Right renal cortex interstitium (tissue), 3 donors: ENCODE measurements around the gene CNTLN. TPM values are rescaled to one million over a fixed set of nuclear protein-coding genes. Genes with fewer than 3 reads are reported as not detected.
"Not testable (repeated sequence)": the region's sequence is repeated elsewhere in the genome, so short reads cannot be mapped to it uniquely, and the experiment has no call there.

ENCODE experiments used
- DNase-seq, 3 donors: peaks; one replicate each; pipeline ENCODE4 v3.0.0-alpha.2; 2013; ENCODE audit warnings: low read depth in 3 of 3, low spot score in 2 of 3
- polyA plus RNA-seq, 3 donors: library from polyadenylated mRNA; unstranded; fragments of 120-200 nt; gene quantifications; one replicate each; pipeline ENCODE4 v1.2.1, GENCODE V29; 2013; ENCODE audit not compliant: insufficient read length in 3 of 3

The CNTLN gene
- polyA plus RNA-seq, 3 donors: 13.4 to 14.9 (median 14.0) TPM

DNA sequence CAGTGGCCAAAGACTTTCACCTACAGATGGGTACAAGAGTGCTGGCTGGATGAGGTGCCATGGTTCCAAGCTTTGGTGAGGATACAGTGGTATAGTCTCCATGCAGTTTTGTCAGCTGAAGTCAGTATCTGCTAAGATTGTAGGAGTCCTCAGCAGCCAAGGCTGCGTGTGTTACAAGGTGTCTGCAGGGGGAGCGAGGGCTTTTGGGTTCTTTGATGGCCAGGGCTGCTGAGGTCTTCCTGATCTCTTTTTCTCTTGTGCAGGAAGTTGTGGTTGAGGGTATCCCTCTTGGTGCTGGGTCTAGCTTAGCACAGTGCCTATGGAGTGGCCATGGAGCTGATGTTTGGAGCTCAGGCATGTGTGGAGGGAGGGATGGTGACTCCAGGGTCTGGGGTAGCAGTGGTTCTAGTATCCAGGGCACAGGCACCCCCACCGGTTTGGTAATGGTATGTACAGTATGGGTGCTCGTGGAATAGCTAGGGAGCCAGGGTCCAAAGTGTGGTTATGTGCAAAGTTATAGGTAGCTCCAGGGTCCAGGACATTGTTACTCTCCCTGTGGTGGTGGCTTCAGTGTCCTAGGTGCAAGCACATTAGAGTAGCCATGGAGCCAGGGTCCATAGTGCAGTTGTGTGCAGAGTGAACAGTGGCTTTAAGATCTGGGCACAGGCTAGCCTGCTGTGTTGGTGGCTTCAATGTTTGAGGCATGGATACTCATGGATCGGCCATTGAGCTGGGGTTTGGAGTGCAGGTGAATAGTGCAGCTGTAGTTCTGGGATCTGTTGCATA, 36.7 kb downstream of the CNTLN start:
- DNase-seq: no peak

DNA sequence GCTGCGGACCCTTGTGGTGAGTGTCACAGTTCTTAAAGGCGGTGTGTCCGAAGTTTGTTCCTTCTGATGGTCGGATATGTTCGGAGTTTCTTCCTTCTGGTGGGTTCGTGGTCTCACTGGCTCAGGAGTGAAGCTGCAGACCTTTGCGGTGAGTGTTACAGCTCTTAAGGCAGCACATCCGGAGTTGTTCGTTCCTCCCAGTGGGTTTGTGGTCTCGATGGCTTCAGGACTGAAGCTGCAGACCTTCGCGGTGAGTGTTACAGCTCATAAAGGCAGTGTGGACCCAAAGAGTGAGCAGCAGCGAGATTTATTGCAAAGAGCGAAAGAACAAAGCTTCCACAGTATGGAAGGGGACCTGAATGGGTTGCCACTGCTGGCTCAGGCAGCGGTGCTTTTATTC, 42.7 kb downstream of the CNTLN start:
- DNase-seq: not testable (repeated sequence)

DNA sequence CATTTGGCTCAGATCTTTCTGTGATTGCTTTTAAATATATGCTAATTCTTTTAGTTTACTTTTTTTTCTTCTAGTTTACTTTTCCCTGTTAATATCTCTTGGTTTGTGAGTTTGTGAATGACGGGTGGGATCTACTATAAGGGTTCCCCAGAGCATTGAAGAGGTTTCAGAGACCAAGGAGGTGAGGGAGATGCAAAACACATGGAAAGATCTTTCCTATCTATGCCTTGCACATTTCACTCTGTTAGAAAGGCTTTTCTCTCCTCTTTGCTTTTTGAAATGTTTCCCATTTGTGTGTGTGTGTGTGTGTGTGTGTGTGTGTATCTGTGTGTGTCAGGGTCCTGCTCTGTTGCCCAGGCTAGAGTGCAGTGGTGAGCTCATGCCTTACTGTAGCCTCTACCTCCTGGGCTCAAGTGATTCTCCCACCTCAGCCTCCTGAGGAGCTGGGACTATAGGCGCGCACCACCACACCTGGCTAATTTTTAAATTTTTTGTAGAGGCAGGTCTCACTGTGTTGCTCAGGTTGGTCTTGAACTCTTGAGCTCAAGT, 50.7 kb downstream of the CNTLN start:
- no peak for DNase-seq

DNA sequence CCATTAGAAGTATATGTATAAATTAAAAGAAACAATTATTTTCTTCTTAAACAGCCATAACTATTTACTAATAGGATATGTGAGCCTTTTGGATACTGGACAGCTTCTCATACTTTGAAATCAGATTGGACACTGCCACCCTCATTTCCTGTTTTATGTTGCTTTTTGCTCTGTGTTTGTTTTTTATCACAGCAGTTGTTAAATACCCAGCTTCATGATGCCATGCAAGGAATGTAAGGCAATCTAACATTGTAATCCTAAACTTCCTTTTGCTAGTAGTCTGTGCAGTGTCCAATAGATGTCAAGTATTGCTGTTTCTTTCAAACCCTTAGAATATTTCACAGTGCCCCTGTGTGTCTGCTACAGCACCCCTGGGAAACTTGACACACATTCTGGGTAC, 56.2 kb downstream of the CNTLN start:
- DNase-seq: no peak

DNA sequence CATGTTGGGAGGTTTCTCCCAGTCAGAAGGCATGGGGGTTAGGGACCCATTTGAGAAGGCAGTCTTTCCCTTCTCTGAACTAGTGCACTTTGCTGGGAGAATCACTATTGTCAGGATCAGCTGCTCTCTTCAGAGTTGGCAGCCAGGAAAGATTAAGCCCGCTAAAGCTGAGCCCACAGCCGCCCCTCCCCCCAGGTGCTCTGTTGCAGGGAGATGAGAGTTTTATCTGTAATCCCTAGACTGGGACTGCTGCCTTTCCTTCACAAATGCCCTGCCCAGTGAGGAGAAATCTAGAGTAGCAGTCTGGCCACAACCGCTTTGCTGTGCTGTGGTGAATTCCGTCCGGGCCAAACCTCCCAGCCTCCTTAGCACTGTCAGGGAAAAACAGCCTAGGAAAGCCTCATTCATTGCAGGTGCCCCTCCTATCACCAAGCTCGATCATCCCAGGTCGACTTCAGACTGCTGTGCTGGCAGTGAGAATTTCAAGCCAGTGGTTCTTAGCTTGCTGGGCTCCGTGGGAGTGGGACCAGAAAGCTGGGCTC, 69.8 kb downstream of the CNTLN start:
- DNase-seq: no peak

DNA sequence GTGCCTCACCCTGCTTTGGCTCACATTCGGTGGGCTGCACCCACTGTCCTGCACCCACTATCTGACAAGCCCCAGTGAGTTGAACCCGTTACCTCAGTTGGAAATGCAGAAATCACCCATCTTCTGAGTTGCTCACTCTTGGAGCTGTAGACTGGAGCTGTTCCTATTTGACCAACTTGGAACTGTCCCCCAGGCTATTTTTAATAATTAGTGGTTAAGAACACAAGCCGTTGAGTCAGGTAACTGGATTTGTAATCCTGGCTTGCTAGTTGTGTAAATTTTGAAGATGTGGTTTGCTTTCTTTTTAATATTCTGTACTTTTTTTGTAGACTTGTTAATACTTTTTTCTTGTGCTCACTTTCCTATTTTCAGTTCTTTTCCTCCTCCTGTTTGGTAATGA, 81.2 kb downstream of the CNTLN start:
- no peak for DNase-seq

DNA sequence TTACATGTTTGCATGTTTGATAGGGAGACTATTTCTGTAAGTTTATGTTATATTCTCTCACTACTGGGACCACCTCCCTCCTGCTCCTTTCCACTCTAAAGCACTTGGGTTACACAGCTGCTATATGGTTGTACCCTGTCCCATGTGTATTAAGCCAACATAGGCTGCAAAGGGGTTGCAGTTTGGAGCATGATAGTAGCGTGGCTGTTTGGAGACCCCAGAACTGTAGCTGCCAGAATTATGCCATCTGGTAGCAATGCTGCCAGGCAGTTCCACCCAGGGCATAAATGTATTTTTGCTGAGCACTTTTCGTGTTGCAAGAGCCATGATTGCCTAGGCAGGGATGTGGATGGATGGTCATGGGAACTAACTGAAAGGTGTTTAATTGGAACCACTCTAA, 81.8 kb downstream of the CNTLN start:
- no peak for DNase-seq

DNA sequence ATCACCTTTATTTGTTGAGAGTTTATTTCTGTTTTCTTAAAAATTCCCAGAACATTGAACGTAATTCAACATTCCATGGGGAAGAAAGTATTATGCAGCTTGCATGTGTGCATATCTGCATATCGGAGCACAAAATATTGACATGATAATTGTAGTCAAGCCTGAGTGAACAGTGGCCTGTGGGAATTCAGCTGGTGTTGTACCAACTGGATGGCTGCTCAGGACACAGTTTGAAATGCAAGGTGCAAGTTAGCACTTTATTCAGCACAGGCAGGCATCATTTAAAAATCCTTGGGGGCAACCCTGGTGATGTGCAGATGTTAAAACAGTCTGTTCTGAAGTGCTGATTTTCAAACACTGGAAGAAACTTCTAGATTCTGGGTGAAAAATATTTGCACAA, 82.4 kb downstream of the CNTLN start:
- no peak for DNase-seq

DNA sequence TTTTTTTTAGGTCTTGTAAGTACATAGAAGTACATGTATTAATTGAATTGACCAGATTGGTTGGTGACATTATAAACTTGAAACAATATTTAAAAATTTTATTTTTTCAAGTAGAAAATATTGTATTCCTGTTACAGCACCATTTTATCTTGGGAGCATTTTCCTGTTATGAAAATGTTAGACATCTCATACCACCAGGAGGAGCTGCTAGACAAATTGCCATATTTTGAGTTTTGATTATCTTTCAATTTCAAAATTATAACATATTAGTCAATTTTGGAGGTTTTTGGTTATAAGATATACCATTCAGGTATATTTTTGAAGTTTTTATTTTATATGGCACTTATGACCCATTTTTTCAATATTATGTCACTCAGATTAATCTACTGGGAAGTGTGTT, 84.4 kb downstream of the CNTLN start:
- no peak for DNase-seq

DNA sequence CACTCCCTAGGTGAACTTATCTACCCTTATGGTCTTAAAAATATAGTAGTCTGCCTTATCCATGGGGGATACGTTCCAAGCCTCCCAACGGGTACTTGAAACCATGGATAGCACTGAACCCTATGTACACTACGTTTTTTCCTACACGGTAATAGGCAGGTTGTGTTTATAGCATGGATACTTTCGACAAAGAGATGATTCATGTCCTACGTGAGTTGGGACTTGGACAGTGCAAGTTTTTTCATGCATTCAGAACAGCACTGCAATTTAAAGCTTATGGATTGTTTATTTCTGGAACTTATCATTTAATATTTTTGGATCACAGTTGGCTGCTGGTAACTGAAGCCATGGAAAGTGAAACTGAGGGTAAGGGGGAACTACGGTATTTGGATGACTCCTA, 88.1 kb downstream of the CNTLN start:
- no peak for DNase-seq

DNA sequence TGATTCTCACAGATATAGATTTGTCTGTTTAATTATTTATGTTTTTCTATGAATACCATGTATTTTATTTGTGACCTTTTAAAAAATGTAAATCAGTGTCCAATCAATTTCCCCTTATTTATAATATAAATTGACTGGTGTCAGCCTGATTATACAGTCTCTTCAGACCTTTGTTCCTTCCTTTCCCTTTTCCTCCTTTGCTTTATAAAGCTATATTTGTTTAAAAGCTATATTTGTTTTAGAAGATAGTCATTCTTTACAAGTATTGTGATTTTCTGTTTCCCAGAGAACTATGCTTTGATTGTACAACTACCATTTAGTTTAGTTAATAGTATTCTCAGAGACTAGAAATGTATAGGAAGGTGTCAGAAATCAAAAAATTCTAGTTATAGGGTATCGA, 90.6 kb downstream of the CNTLN start:
- no peak for DNase-seq

DNA sequence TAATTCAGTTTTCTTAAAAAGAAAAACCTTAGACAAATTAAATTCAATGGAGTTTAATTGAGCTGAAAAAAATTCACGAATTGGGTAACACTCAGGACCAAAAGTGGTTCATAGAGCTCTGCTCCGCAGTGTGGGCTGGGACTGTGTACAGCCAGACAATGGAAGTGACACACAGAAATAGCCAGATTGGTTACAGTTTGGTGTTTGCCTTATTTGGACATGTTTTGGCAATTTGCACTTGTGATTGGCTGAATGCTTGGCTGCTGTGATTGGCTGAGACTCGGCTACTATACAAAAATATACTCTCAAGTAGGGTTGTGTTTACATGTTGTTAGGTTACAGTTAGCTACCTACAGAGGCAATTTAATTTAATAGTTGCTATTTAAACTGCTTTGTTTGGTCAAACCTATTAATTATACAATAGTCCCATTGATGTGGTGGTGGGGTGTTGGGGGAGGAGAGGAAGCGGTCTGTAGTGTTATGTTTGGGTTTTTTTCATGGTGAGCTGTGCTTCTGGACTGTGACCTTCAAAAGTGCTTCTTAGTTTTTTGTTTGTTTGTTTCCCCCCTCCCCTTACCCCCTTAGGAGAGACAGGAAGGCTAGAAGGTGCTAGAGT, 95.2 kb downstream of the CNTLN start:
- DNase-seq: no peak

DNA sequence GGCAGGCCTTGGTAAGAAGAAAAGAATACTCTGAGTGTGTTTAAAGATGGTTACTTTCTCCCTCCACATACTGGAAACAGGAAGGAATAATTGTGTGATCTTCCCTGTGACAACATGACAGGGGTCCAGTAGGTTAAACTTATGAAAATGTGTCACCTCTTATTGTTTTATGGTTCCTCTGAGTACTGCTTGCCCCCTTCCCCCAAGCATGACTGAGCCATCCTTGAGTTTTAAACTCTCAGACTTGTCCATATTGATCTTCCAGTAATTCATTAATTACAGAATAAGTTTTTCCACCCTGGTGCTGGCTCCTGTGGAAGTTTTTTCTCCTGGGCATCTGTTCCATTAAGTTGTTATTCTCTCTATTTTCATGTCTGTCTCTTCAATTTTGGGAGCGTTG, 95.8 kb downstream of the CNTLN start:
- DNase-seq: no peak

DNA sequence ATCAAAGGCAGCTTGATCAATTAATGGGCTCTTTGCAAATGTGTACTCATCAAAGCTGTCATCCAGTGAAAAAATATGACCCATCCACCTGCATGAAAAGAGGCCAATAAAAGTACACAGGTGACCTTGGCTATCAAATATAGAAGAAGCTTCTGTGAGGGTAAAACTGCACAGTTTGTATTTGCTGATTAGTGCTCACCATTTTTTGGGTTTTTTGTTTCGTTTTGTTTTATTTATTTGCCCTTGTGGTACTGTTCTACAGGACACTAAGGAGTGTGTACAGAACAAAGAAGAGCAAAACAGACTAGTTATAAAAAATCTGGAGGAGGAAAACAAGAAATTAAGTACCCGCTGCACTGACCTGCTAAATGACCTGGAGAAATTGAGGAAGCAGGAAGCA, 101.3 kb downstream of the CNTLN start:
- no peak for DNase-seq

DNA sequence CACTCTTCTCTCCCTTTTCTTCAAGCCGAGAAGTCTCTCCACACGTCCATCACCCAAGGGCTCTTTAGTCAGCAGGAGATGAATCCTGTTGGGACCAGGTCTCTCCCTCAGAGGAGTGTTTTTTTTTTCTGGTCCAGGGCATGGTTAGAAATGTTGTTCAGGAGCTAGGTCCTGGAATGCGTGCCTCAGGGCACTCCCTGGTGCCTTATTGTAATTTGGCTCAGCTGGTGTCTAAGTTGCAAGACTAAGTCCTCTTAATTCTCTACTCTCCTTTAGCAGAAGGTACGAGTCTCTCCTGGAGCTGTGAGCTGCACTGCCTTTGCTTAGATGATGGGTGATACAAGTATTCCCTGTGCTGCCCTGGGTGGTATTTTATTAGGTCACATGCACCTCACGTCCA, 111.9 kb downstream of the CNTLN start:
- no peak for DNase-seq

DNA sequence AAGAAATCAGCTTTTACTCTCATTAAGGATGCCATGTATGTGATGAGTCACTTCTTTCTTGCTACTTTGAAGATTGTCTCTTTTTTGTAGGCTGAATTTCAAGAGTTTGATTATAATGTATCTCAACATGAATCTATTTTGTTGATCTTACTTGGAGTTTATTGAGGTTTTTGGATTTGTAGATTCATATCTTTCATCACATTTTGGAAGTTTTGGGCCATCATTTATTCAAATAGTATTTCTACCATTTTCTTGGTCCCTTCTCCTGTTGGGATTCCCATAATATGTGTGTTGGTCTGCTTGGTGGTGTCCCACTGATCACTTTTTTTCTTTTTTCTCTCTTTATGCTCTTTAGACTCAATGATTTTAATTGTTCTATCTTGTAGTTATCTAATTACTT, 116.3 kb downstream of the CNTLN start:
- no peak for DNase-seq

DNA sequence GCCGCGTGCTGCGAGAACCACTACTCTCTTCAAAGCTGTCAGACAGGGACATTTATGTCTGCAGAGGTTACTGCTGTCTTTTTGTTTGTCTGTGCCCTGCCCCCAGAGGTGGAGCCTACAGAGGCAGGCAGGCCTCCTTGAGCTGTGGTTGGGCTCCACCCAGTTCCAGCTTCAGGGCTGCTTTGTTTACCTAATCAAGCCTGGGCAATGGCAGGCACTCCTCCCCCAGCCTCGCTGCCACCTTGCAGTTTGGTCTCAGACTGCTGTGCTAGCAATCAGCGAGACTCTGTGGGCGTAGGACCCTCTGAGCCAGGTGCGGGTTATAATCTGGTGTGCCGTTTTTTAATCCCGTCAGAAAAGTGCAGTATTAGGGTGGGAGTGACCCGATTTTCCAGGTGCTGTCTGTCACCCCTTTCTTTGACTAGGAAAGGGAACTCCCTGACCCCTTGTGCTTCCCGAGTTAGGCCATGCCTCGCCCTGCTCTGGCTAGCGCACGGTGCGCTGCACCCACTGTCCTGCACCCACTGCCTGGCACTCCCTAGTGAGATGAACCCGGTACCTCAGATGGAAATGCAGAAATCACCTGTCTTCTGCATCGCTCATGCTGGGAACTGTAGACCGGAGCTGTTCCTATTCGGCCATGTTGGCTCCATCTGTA, 133.8 kb downstream of the CNTLN start:
- not testable (repeated sequence) for DNase-seq

DNA sequence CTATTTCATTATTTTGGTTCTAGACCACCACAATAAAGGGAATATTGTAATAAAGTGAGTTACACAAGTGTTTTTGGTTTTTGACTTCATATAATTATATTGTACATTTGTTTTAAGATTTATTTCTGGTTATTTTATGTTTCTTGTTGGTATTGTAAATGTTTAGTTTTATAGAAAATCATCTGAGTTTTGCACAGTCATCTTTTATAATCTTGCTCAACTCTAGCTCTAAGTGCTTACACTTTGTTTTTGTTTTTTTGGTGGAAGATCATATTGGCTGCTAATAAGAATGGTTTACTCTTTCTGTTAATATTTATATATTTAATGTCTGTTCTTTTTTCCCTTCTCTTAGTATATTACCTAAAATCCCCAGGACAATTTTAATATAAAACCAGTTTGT, 135.0 kb downstream of the CNTLN start:
- no peak for DNase-seq

DNA sequence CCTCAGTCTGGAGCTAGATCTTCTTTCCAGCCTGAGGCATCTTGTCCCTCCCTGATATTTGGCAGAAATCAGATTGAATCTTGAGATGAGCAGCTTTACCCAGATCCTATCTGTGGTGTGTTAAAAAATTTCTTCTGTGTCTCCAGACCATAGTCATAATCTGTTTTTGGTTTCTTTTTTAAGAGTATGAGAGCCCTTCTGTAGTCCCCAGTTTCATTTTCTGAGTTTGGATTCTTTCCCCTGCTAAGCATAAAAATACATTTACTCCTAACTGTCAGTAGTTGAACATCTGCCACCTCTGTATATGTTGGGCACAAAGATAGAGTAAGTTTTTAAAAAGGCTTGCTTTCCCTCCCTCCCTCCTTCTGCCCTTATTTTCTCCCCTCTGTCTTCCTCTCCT, 137.7 kb downstream of the CNTLN start:
- DNase-seq: no peak

DNA sequence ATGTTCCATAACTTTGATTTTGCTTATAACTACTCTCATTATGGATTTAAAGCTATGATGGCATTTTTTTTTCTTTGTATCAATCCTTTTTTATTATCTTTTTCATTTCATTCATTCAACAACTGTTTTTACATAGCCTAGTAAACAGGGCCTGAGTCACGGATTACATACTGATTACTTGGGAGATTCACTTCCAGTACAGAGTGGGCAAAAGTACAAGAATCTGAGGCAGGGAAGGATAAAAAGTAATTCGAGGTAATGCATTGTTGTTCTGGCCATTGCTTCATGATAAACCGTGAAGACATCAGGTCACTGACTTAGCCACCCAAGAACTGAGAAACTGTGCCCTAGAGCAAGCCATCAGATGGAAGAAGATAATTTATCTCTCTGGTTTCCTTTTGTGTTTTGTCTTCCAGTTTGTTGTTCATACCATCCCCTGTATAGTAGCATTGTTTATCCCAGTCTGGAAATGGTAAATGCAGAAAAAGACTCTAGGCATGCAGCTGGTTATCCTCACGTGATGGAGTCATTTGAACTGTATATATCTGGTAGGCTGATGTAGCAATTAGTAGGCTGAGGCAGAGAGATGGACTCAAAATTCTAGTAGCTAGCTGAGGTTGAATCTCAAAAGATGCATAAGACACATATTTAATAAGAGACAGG, 145.6 kb downstream of the CNTLN start:
- no peak for DNase-seq

DNA sequence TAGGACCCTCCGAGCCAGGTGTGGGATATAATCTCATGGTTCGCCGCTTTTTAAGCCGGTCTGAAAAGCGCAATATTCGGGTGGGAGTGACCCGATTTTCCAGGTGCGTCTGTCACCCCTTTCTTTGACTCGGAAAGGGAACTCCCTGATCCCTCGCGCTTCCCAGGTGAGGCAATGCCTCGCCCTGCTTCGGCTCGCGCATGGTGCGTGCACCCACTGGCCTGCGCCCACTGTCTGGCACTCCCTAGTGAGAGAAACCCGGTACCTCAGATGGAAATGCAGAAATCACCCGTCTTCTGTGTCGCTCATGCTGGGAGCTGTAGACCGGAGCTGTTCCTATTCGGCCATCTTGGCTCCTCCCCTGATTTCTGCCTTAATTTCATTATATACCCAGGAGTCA, 155.8 kb downstream of the CNTLN start:
- DNase-seq: not testable (repeated sequence)
